MM.1S (cell line): ENCODE data around the gene CACNB2.

Experiments used
- DNase-seq: peaks from one replicate; pipeline ENCODE4 v3.0.0-alpha.2; 2015
- H2AFZ ChIP-seq: fragments of 300-600 bp; sonication (generic); 2 replicates; pipeline ENCODE4 v1.6.0; 2016; ENCODE audit warnings: antibody characterized with exemption, low read length
- H3F3A ChIP-seq: fragments of 300-600 bp; sonication (generic); 2 replicates; pipeline ENCODE4 v1.6.1; 2016; ENCODE audit warnings: mild to moderate bottlenecking, antibody characterized with exemption, low read length, moderate library complexity, mixed read lengths; ENCODE audit not compliant: insufficient read depth
- H3K27ac ChIP-seq: fragments of 300-600 bp; sonication (generic); 2 replicates; pipeline ENCODE4 v1.5.1; 2016; ENCODE audit warnings: mild to moderate bottlenecking, low read length
- H3K27me3 ChIP-seq: fragments of 300-600 bp; sonication (generic); replicated peaks from 2 replicates; pipeline ENCODE4 v1.6.0; 2016; ENCODE audit warnings: low read length; ENCODE audit not compliant: insufficient read depth
- H3K36me3 ChIP-seq: fragments of 300-600 bp; sonication (generic); replicated peaks from 2 replicates; pipeline ENCODE4 v1.6.1; 2016; ENCODE audit warnings: mild to moderate bottlenecking, low read length, mixed read lengths; ENCODE audit not compliant: insufficient read depth
- H3K4me1 ChIP-seq: fragments of 300-600 bp; sonication (generic); 2 replicates; pipeline ENCODE4 v1.6.1; 2016; ENCODE audit warnings: low read length, mixed read lengths
- H3K4me2 ChIP-seq: fragments of 300-600 bp; sonication (generic); 2 replicates; pipeline ENCODE4 v1.6.0; 2016; ENCODE audit warnings: low read depth, low read length
- H3K4me3 ChIP-seq: fragments of 300-600 bp; sonication (generic); 2 replicates; pipeline ENCODE4 v1.5.1; 2016; ENCODE audit warnings: low read length, mixed read lengths
- H3K79me2 ChIP-seq: fragments of 300-600 bp; sonication (generic); 2 replicates; pipeline ENCODE4 v1.6.1; 2016; ENCODE audit warnings: mixed run types, low read length, mixed read lengths
- H3K9ac ChIP-seq: fragments of 300-600 bp; sonication (generic); 2 replicates; pipeline ENCODE4 v1.6.1; 2016; ENCODE audit warnings: low read length, mixed read lengths
- H3K9me2 ChIP-seq: fragments of 300-600 bp; sonication (generic); replicated peaks from 2 replicates; pipeline ENCODE4 v1.6.1; 2016; ENCODE audit warnings: mild to moderate bottlenecking, low read length, mixed read lengths; ENCODE audit not compliant: insufficient read depth
- H3K9me3 ChIP-seq: fragments of 300-600 bp; sonication (generic); replicated peaks from 2 replicates; pipeline ENCODE4 v1.6.1; 2016; ENCODE audit warnings: mild to moderate bottlenecking, low read length, mixed read lengths; ENCODE audit not compliant: insufficient read depth
- H4K20me1 ChIP-seq: fragments of 300-600 bp; sonication (generic); 2 replicates; pipeline ENCODE4 v1.6.1; 2016; ENCODE audit warnings: mild to moderate bottlenecking, low read length, moderate library complexity, mixed read lengths; ENCODE audit not compliant: insufficient read depth
- CTCF ChIP-seq: fragments of 300-600 bp; sonication (generic); IDR thresholded peaks from 2 replicates; pipeline ENCODE4 v1.5.1; 2016; ENCODE audit warnings: antibody characterized with exemption, low read length, mixed read lengths
- EZH2 ChIP-seq: fragments of 300-600 bp; sonication (generic); optimal IDR thresholded peaks from 2 replicates; pipeline ENCODE3; 2017; ENCODE audit warnings: low read depth, mild to moderate bottlenecking, antibody characterized with exemption, low read length, mixed read lengths
- EZH2phosphoT487 ChIP-seq: fragments of 300-600 bp; sonication (generic); IDR thresholded peaks from 2 replicates; pipeline ENCODE4 v1.6.1; 2018; ENCODE audit warnings: antibody characterized with exemption, low read length

CACNB2 gene

DNA sequence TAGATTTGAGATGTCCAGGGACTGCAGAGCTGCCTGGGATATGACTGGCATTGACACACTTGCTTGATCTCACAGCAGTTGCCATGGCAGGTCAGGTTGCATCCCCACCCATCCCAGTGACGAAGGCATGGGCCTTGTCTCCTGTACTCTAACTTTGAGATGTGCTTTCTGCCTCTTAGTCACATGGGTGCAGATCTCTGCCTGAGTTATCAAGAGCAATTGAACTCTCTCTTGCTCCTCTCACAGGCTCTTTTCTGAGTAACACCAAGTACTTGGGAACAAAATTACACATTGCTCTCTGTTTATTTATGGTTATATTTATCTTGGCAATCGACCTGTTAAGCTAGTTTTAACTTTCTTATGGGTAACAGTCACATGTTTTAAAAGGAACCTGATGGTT lies 273.8 kb downstream of the CACNB2 start:
- Histone ChIP-seq H3K4me2 (no peak overlapping the region), H2AFZ (no peak overlapping the region), H4K20me1 (no peaks in the 10 kb centered on the region), H3K79me2 (no peaks in the 10 kb centered on the region), H3F3A (no peaks in the 10 kb centered on the region), H3K27me3 (no peaks in the 10 kb centered on the region), H3K36me3 (no peaks in the 10 kb centered on the region), H3K9me2 (no peaks in the 10 kb centered on the region), H3K9ac (no peak overlapping the region), H3K27ac (no peak overlapping the region), H3K9me3 (no peaks in the 10 kb centered on the region), H3K4me3 (no peak overlapping the region), H3K4me1 (no peaks in the 10 kb centered on the region)
- TF ChIP-seq EZH2phosphoT487 (no peak), CTCF (no peak), EZH2 (no peak)
- DNase-seq: no peak

GRCh38 chr10:18417950-18418527 lies 277.8 kb downstream of the CACNB2 start:
- H3F3A ChIP-seq: no peaks in the 10 kb centered on the region
- H2AFZ ChIP-seq: no peak overlapping the region
- no peak overlapping the region for H3K4me3 ChIP-seq
- no peak overlapping the region for H3K9ac ChIP-seq
- DNase-seq: no peak
- no peak overlapping the region for H3K4me2 ChIP-seq
- H3K27me3 ChIP-seq: no peaks in the 10 kb centered on the region
- TF ChIP-seq EZH2: no peak
- no peak for TF ChIP-seq EZH2phosphoT487
- TF ChIP-seq CTCF: no peak
- H3K36me3 ChIP-seq: no peaks in the 10 kb centered on the region
- no peak overlapping the region for H3K27ac ChIP-seq
- no peaks in the 10 kb centered on the region for H4K20me1 ChIP-seq
- H3K79me2 ChIP-seq: no peaks in the 10 kb centered on the region
- no peaks in the 10 kb centered on the region for H3K4me1 ChIP-seq
- H3K9me3 ChIP-seq: no peaks in the 10 kb centered on the region
- no peaks in the 10 kb centered on the region for H3K9me2 ChIP-seq

DNA sequence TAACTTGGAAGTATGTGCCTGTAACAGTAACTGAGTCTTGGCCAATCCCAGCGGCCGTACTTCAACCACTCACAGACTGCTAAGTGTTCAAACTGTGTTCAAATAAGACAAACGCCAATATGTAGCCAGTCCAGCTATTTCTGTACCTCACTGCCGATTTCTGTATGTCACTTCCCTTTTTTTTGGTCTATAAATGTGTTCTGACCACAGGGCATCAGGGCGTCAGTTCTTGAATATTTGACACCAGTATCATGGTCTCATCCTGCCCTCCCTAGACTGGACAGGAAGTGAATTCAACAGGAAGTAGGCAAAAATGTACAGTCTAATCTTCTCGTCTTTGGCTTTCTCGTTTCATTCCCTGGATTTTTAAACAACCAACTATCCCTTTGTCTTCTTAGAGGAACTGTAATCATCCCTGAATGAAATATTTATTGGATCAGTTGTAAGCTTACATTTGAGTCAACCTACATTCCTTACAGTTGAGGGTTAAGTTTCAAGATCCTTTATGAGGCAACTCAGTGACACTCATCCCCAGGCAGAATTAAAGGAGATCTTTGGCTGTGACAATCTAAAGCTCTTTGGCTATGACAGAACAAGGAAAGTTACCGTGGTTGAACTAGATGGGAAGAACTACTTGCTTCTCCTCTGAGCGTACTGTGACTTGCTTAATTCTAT lies 278.5 kb downstream of the CACNB2 start:
- no peak for DNase-seq
- Histone ChIP-seq H3K27ac (no peak overlapping the region), H3K9me3 (no peaks in the 10 kb centered on the region), H3K4me3 (no peak overlapping the region), H3K4me2 (no peak overlapping the region), H3K9ac (no peak overlapping the region), H4K20me1 (no peaks in the 10 kb centered on the region), H3K4me1 (no peaks in the 10 kb centered on the region), H3K79me2 (no peaks in the 10 kb centered on the region), H3K9me2 (no peaks in the 10 kb centered on the region), H2AFZ (no peak overlapping the region), H3F3A (no peaks in the 10 kb centered on the region), H3K36me3 (no peaks in the 10 kb centered on the region), H3K27me3 (no peaks in the 10 kb centered on the region)
- TF ChIP-seq EZH2phosphoT487 (no peak), CTCF (no peak), EZH2 (no peak)
